Measurements from ENCODE around the gene NTN5. TPM values are rescaled to one million over a fixed set of nuclear protein-coding genes. Genes with fewer than 3 reads are reported as not detected.

Gene NTN5
- total RNA-seq, 3 donors from 2014 or later, result 0.22 to 1.2 (median 0.46) TPM

DNA sequence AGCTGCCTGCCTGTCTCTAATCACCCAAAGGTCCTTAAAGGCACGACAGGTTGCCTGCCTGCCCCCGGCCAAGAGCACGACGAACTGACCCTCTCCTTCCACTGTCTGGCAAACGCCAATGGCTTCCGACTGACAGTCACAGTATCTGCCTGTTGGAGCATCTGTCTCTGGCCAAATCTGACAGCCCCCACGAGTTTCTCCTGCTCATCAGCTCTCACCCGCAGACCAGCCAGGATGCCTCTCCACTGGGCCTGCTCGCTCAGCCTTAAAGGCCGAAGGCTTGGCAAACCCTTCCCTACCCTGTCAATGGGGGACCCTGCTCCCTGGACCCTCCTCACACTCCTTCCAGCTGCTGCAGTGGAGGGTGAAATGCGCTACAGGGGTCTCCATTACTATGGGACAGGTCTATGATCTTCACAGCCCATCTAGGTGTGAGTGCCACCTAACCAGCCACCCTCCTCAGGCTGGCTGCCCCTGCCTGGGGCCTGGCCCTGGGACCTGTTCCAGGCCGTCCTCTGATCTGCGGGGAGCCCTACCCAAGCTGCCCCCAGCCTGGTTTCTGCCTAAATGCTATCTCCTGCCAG, 58.9 kb downstream of the NTN5 start:
- TF ChIP-seq, protein P1, sequence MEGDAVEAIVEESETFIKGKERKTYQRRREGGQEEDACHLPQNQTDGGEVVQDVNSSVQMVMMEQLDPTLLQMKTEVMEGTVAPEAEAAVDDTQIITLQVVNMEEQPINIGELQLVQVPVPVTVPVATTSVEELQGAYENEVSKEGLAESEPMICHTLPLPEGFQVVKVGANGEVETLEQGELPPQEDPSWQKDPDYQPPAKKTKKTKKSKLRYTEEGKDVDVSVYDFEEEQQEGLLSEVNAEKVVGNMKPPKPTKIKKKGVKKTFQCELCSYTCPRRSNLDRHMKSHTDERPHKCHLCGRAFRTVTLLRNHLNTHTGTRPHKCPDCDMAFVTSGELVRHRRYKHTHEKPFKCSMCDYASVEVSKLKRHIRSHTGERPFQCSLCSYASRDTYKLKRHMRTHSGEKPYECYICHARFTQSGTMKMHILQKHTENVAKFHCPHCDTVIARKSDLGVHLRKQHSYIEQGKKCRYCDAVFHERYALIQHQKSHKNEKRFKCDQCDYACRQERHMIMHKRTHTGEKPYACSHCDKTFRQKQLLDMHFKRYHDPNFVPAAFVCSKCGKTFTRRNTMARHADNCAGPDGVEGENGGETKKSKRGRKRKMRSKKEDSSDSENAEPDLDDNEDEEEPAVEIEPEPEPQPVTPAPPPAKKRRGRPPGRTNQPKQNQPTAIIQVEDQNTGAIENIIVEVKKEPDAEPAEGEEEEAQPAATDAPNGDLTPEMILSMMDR (IDR thresholded peaks at IDR 0.05), result no peak
- H3K36me3 ChIP-seq (ENCODE audit: low read depth), result no peaks in the 10 kb centered on the region
- DNase-seq (peak in 1 of 3 donors; percentile 54), ATAC-seq (peak; percentile 0)
- peaks cover 38% of the 10 kb centered on the region for H3K4me1 ChIP-seq (ENCODE audit: low read depth)
- intact Hi-C loops (cut with DNase I, micrococcal nuclease), result no loop called here
- no peaks in the 10 kb centered on the region for H3K9me3 ChIP-seq
- H3K4me3 ChIP-seq, result peak overlapping the region; percentile 21

DNA sequence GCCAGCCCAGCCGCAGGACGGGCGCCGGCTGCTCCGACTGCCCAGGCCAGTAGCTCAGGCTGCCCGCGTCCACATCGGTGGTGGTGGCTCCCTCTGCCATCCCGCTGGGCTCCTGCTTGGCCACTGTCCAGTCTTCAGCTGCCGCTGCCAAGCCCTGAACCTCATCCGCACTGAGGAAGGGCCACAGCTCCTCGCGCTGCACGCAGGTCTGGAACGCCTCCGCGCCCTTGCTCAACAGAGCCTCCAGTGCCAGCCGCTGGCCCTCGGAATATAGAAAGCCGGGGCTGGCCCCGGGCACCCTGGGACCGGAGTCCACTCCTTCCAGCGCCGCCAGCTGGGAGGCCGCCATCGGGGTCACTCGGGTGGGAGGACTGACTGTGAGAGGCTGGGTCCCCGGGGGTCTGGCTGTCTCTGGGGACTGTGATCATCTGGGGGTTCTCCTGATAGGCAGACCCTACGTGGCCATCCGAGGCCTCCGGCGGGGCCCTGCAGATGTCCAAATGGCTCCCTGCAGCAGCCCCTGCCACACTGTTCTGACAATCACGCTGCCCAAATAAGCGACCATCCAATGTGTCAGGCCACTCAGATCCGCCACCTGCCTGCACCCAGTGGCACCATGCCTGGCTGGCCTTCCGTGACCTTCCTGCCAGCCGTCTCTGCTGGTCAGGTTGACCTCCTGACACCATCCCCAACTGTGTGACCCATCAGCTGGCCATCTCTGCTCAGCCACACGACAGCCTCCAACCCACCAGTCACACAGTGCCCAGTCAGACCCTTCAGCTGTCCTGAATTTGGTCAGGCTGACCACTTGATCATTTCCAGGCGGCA, 59.6 kb downstream of the NTN5 start:
- TF ChIP-seq, protein P1 (IDR thresholded peaks at IDR 0.05), result no peak
- DNase-seq, result peak; percentile 71 to 79 (median 78)
- intact Hi-C loops (cut with DNase I, micrococcal nuclease), result no loop called here
- Histone ChIP-seq H3K4me1 (ENCODE audit: low read depth) (peaks cover 38% of the 10 kb centered on the region), H3K36me3 (ENCODE audit: low read depth) (no peaks in the 10 kb centered on the region), H3K9me3 (no peaks in the 10 kb centered on the region), H3K4me3 (peak overlapping the region; percentile 21)
- ATAC-seq, result peak; percentile 46

DNA sequence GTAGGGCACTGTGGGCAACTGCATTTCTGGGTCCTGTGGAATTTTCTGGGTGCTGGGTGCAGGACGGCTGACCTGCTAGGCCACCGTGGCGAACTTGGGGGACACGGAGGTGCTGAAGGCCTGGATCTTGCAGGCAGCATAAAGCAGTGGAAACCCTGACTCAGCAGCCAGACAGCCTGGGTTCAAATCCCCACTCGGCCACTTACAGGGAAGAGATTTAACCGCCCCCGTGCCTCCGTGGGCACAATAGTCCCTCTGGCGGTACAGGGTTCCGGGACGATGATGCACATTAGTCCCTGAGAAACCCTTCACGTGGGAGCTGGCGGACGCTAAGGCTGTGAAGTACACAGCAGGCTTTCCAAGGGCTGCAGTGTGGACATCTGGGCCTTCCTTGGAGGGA, 60.9 kb downstream of the NTN5 start:
- H3K4me3 ChIP-seq, result no peak overlapping the region
- ATAC-seq, result no peak
- peaks cover 24% of the 10 kb centered on the region for H3K4me1 ChIP-seq (ENCODE audit: low read depth)
- no peak for DNase-seq
- intact Hi-C loops (cut with DNase I, micrococcal nuclease), result no loop called here
- TF ChIP-seq, protein P1 (IDR thresholded peaks at IDR 0.05), result no peak
- H3K36me3 ChIP-seq (ENCODE audit: low read depth), result no peaks in the 10 kb centered on the region
- no peaks in the 10 kb centered on the region for H3K9me3 ChIP-seq

Other genes with a start within 250 kb of the NTN5 start
- 10 to 100 TPM; 19.7 to 26.8 (median 24.3) TPM for gene GRWD1, start 227.0 kb downstream of the NTN5 start, total RNA-seq
- gene KCNJ14, start 217.4 kb downstream of the NTN5 start, total RNA-seq, result 1 to 10 TPM in 1 of 3 donors, under 1 TPM in 2; 0.46 to 1.3 (median 0.67) TPM
- gene CYTH2, start 203.6 kb downstream of the NTN5 start, total RNA-seq, result 10 to 100 TPM; 66.3 to 86.9 (median 69.3) TPM
- 1 to 10 TPM in 2 of 3 donors, under 1 TPM in 1; 0.48 to 2.6 (median 1.3) TPM for gene LMTK3, start 161.2 kb downstream of the NTN5 start, total RNA-seq
- 1 to 10 TPM in 2 of 3 donors, under 1 TPM in 1; 0.51 to 3.1 (median 1.1) TPM for gene SULT2B1, start 120.8 kb downstream of the NTN5 start, total RNA-seq
- not detected for gene SPACA4, start 66.3 kb downstream of the NTN5 start, total RNA-seq
- gene FAM83E, start 57.9 kb downstream of the NTN5 start, total RNA-seq, result 100 to 1,000 TPM in 2 of 3 donors, 10 to 100 TPM in 1; 97.8 to 180 (median 175) TPM
- 1,000 to 10,000 TPM in 2 of 3 donors, 100 to 1,000 TPM in 1; 999 to 1,336 (median 1,270) TPM for gene RPL18, start 53.8 kb downstream of the NTN5 start, total RNA-seq
- 10 to 100 TPM; 37.9 to 54.8 (median 50.2) TPM for gene SPHK2, start 53.5 kb downstream of the NTN5 start, total RNA-seq
- 10 to 100 TPM in 2 of 3 donors, 1 to 10 TPM in 1; 8.2 to 18.4 (median 11.1) TPM for gene DBP, start 35.6 kb downstream of the NTN5 start, total RNA-seq
- gene CA11, start 26.8 kb downstream of the NTN5 start, total RNA-seq, result 10 to 100 TPM in 1 of 3 donors, 1 to 10 TPM in 2; 1.8 to 19.9 (median 3.7) TPM
- 100 to 1,000 TPM in 2 of 3 donors, 10 to 100 TPM in 1; 44.7 to 137 (median 116) TPM for gene FUT2, start 23.0 kb upstream of the NTN5 start, total RNA-seq
- gene MAMSTR, start 46.7 kb upstream of the NTN5 start, total RNA-seq, result 1 to 10 TPM in 1 of 3 donors, under 1 TPM in 2; 0.31 to 2.4 (median 0.61) TPM
- 1 to 10 TPM; 1.7 to 8.6 (median 3.2) TPM for gene RASIP1, start 67.6 kb upstream of the NTN5 start, total RNA-seq
- not detected for gene IZUMO1, start 73.9 kb upstream of the NTN5 start, total RNA-seq
- gene FUT1, start 79.6 kb upstream of the NTN5 start, total RNA-seq, result 1 to 10 TPM in 1 of 3 donors, under 1 TPM in 2; 0.17 to 1.5 (median 0.72) TPM
- not detected for gene FGF21, start 82.5 kb upstream of the NTN5 start, total RNA-seq
- 10 to 100 TPM; 46.6 to 82.6 (median 57.4) TPM for gene BCAT2, start 138.0 kb upstream of the NTN5 start, total RNA-seq
- gene HSD17B14, start 163.5 kb upstream of the NTN5 start, total RNA-seq, result 10 to 100 TPM in 1 of 3 donors, 1 to 10 TPM in 2; 2.4 to 10.1 (median 2.4) TPM
- 10 to 100 TPM in 2 of 3 donors, 1 to 10 TPM in 1; 4.6 to 30.2 (median 21.5) TPM for gene PLEKHA4, start 195.6 kb upstream of the NTN5 start, total RNA-seq
- 10 to 100 TPM; 31.8 to 47.7 (median 44.6) TPM for gene PPP1R15A, start 199.4 kb upstream of the NTN5 start, total RNA-seq
- under 1 TPM in 1 of 3 donors, not detected in 2; 0.32 TPM for gene TULP2, start 225.7 kb upstream of the NTN5 start, total RNA-seq
- gene NUCB1, start 227.3 kb upstream of the NTN5 start, total RNA-seq, result 100 to 1,000 TPM; 171 to 219 (median 205) TPM

Measured in mucosa of descending colon (tissue), 3 donors.